ACC112 (cell line): ENCODE results near the gene TFDP1.

Experiments
- H2AFZ ChIP-seq: fragments of 200-600 bp; sonication (generic); one replicate; pipeline ENCODE4 v1.6.0; 2017; ENCODE audit warnings: antibody characterized with exemption, low read length; ENCODE audit not compliant: unreplicated experiment
- H3K27ac ChIP-seq: fragments of 200-600 bp; sonication (generic); 2 replicates; pipeline ENCODE4 v1.5.1; 2014; ENCODE audit warnings: low read depth, mild to moderate bottlenecking, antibody characterized with exemption, low read length, moderate library complexity
- H3K27me3 ChIP-seq: fragments of 200-600 bp; sonication (generic); 2 replicates; pipeline ENCODE4 v1.6.1; 2014; ENCODE audit warnings: mild to moderate bottlenecking, antibody characterized with exemption, low read length, moderate library complexity, mixed read lengths; ENCODE audit not compliant: insufficient read depth
- H3K36me3 ChIP-seq: fragments of 200-600 bp; sonication (generic); 2 replicates; pipeline ENCODE4 v1.6.1; 2016; ENCODE audit warnings: mild to moderate bottlenecking, antibody characterized with exemption, low read length, moderate library complexity, mixed read lengths; ENCODE audit not compliant: insufficient read depth
- H3K4me1 ChIP-seq: fragments of 200-600 bp; sonication (generic); one replicate; pipeline ENCODE4 v1.6.1; 2016; ENCODE audit warnings: low read length, mixed read lengths; ENCODE audit not compliant: insufficient read depth, unreplicated experiment, control insufficient read depth
- H3K4me3 ChIP-seq: fragments of 200-600 bp; sonication (generic); 2 replicates; pipeline ENCODE4 v1.5.1; 2014; ENCODE audit warnings: mild to moderate bottlenecking, low read depth, low read length
- H3K79me2 ChIP-seq: fragments of 200-600 bp; sonication (generic); one replicate; pipeline ENCODE4 v1.6.0; 2016; ENCODE audit warnings: low read length; ENCODE audit not compliant: control insufficient read depth, unreplicated experiment, insufficient read depth

The TFDP1 gene

DNA sequence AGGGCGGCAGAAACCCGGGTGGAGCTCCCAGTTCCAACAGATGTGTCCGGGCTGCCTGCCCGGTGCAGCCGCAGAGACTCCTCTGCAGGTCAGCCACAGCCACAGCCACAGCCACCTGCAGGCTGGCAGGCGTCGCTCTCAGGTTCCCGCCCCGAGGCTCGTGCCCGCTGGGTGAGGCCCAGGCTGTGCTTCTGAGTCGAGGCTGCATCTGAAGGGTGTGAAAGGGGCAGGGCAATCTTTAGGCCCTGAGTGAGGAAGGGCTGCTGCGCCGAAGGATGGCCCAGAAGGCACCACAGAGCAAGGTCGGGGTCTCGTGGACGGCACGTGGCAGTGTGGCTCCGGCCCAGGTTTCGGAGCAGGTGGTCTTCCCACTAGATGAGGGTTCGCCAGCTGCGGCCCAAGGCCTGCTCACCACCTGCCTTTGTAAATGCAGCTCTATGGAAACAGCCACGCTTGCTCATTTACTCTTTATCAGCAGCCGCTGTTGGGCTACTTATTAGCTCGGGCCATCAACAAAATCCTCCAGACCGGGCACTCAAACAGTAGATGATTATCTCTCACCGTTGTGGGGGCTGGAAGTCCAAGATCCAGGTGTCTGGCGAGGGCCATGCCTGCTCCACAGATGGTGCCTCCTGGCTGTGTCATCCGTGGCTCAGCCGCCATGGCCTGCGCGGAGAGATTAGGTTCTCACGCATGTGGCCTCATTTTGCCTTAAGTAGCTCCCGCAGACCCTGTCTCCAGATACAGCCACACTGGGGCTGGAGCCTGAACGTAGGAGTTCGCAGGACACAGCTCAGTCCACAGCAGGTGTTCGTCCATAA lies 40.3 kb upstream of the TFDP1 start:
- peaks cover 55% of the 10 kb centered on the region for H3K79me2 ChIP-seq

DNA sequence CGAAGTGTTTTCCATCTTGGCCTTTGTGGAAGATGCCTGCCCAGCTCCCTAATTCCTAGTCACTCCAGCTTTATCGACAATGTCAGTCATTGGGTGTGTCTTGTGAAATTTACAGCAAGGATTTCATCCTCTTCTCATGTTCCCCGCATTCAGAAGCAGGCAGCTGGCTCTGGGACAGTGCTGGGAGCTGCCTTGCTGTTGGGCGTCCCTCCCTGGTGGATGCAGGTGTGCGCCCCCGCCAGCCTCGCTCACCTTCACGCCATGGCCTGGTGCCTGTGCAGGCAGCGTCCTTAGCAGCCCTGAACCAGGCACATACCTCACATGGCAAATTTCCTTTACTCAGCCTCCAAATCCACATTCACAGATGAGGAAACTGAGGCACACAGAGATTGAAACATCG lies 39.7 kb upstream of the TFDP1 start:
- peaks cover 9% of the 10 kb centered on the region for H3K4me1 ChIP-seq
- peaks cover 20% of the 10 kb centered on the region for H3K36me3 ChIP-seq
- no peak overlapping the region for H3K4me3 ChIP-seq
- H3K79me2 ChIP-seq = peaks cover 55% of the 10 kb centered on the region
- no peak overlapping the region for H3K27ac ChIP-seq
- H3K27me3 ChIP-seq = no peaks in the 10 kb centered on the region
- no peak overlapping the region for H2AFZ ChIP-seq

More for the DNA sequence above, 40.3 kb upstream of the TFDP1 start:
- no peak overlapping the region for H3K4me3 ChIP-seq
- no peak overlapping the region for H2AFZ ChIP-seq
- no peaks in the 10 kb centered on the region for H3K27me3 ChIP-seq
- peaks cover 26% of the 10 kb centered on the region for H3K36me3 ChIP-seq
- H3K27ac ChIP-seq = no peak overlapping the region
- peaks cover 9% of the 10 kb centered on the region for H3K4me1 ChIP-seq

DNA sequence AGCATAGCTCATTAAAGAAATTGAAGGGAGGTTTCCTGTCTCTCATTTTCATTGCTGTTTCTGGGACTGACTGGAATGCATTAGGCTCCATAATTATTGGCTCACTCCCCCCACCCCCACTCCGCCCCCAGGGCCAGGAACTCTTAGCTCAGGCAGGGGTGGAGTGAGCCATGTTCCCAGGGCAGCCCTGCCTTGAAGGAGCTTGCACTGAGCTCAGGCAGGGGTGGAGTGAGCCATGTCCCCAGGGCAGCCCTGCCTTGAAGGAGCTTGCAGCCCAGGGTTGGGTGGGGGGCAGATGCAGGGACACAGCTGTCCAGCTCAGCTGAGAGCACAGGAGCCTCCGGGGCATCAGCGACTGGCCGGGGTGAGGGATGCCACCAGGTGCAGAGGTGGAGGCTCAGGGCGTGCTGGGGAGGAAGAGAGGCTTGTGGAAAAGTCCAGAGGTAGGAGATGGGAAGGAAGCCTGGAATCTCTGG lies 39.1 kb upstream of the TFDP1 start:
- H3K4me3 ChIP-seq = no peak overlapping the region
- no peak overlapping the region for H2AFZ ChIP-seq
- no peak overlapping the region for H3K27ac ChIP-seq
- peaks cover 14% of the 10 kb centered on the region for H3K36me3 ChIP-seq
- H3K27me3 ChIP-seq = no peaks in the 10 kb centered on the region
- peaks cover 51% of the 10 kb centered on the region for H3K79me2 ChIP-seq
- H3K4me1 ChIP-seq = peaks cover 9% of the 10 kb centered on the region

DNA sequence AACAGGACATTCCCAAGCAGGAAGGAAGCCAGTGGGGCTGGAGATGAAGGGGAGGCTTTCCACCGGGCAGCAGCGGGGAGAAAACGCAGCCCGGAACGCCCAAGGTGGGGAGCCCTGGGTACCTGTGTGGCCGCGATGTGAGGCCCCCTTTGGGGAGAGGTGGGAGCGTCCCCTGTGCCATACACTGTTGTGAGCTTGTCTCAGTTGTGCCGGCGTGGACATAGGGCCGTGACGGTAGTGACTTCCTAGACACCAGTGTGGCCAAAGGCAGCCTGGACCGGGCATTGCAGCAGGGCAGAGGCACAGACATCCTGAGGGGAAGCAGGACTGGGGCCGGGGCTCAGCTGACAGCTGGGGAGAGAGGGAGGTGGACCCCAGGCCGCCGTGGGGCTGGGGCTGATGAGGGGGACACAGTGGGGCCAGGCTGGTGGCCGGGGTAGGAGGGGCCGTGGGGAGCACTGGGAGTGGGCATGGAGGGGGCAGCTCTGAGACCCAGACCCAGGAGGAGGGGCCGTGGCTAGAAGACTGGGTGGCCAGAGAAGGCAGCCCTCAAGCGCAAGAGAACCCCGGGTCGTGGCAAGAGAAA lies 38.5 kb upstream of the TFDP1 start:
- Histone ChIP-seq H3K27ac (no peak overlapping the region), H3K4me3 (no peak overlapping the region), H3K79me2 (peaks cover 46% of the 10 kb centered on the region), H2AFZ (no peak overlapping the region), H3K4me1 (peaks cover 9% of the 10 kb centered on the region), H3K27me3 (no peaks in the 10 kb centered on the region), H3K36me3 (peaks cover 9% of the 10 kb centered on the region; the same call in 1 of the 2 replicates)

DNA sequence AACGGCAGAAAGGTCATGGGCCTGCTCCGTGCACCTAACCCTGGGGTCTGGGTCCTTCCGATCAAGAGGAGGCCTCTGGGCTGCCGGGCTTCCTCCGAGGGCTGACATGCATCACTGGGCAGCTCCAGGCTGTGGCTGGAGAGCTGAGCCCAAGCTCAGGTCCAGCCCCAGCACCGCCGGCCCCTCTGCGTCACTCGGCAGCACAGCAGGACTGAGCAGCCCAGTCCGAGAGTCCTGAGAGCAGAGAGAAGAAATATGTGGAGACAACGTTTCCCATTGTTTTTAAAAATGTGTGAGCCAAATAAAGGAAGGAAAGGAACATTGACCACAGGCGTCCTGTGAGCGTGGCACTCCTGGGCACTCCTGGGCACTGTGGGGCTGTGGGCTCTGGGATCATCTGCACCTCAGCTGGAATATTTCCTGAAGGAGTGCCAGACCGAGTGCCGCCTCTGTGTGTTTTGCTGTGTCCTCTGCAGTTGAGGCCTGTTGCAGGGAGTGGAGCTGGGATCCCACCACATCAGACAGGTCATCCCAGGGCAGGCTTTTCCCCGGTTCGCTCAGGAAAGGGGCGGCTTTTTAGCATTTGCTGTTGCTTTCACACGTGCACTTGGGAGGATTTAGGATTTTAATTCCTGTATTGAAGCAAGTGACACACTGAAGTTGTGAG lies 37.8 kb upstream of the TFDP1 start:
- Histone ChIP-seq H3K27ac (no peak overlapping the region), H2AFZ (no peak overlapping the region), H3K4me1 (peaks cover 9% of the 10 kb centered on the region), H3K4me3 (no peak overlapping the region), H3K79me2 (peaks cover 46% of the 10 kb centered on the region), H3K27me3 (no peaks in the 10 kb centered on the region), H3K36me3 (peaks cover 5% of the 10 kb centered on the region; the same call in 1 of the 2 replicates)

DNA sequence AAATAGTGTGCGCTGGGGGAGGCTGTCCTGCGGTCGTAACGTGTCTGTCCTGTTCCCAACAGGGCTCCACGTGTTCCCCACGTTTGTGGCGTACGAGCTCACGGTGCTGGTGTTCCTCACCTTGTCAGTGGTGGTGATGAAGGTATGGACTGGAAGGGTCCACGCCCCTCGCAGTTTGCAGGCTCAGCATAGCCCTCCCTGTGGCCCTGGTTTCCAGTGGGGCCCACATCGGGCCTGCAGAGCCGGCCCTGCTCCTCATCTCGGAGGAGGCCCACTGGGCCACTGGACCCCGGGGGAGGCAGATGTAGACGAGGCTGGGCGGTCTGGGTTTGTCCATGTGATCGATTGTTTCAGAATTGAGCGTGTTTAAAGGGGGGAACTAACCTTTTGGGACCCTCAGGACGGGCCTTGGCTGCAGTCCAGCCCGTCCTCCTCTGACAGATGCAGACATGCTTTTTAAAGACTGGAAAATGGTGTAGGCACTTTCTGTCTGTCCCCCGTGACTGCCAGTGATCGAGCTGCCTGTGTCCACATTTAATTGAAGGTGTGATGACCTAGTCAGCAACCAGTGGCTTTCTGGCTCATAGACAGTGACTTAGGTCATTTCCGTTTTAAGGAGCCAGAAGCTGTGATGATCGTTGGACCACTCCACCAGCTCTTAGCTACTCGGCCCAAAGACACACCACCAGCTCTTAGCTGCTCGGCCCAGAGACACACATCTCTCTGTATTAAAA lies 37.1 kb upstream of the TFDP1 start:
- peaks cover 44% of the 10 kb centered on the region for H3K79me2 ChIP-seq
- no peak overlapping the region for H2AFZ ChIP-seq
- peaks cover 9% of the 10 kb centered on the region for H3K4me1 ChIP-seq
- peaks cover 5% of the 10 kb centered on the region; the same call in 1 of the 2 replicates for H3K36me3 ChIP-seq
- H3K4me3 ChIP-seq = no peak overlapping the region
- no peak overlapping the region for H3K27ac ChIP-seq
- no peaks in the 10 kb centered on the region for H3K27me3 ChIP-seq

DNA sequence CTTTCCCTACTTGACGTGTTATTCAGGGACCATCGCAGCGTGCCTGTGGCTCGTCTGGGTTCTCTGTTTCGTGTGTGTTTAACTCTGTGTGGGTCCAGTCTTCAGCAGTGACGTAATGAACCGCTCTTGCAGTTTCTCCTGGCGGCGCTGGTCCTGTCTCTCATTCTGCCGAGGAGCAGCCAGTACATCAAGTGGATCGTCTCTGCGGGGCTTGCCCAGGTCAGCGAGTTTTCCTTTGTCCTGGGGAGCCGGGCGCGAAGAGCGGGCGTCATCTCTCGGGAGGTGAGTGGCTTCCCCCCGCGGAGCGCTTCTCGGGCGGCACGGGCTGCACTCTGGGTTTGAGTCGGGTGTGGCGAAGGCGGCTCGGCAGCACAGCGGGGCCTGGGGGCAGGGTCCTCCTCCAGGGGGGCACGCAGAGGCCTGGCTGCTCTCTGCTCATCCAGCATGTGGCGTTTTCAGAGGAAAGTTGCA lies 36.3 kb upstream of the TFDP1 start:
- Histone ChIP-seq H3K36me3 (peaks cover 5% of the 10 kb centered on the region; the same call in 1 of the 2 replicates), H2AFZ (no peak overlapping the region), H3K27me3 (no peaks in the 10 kb centered on the region), H3K4me1 (peaks cover 9% of the 10 kb centered on the region), H3K79me2 (peaks cover 40% of the 10 kb centered on the region), H3K27ac (no peak overlapping the region), H3K4me3 (no peak overlapping the region)

DNA sequence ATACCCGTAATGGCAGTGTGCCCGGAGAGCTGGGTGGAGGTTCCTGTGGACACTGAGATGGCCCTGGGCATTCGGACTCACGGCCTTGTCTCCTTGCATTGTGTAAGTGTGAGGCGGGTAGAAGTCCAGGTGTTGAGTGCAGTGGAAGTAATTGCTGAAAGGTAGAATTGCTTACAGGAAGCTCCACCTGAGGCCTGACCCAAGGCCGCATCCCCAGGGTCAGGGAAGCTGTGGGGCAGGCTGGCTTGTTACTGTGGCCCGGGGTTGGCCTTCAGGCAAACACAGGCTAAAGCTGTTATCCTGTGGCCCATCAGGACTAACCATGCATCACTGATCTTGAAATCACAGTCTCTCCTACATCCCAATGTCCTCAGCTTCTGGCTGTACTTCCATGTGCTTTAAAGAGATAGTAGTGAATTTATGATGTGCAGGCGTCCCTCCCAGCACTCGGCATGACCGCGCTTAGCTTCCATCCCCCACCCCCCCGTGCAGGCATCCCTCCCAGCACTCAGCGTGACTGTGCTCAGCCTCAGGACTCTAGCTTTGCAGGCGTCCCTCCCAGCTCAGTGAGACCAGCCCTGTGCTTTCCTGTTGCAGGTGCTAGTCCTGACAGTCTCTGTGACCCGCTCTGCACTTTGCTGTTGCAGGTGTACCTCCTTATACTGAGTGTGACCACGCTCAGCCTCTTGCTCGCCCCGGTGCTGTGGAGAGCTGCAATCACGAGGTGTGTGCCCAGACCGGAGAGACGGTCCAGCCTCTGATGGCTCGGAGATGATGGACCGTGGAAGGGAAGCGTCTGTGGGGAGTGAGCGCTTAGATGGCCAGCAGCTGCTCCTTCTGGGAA lies 35.6 kb upstream of the TFDP1 start:
- H3K27ac ChIP-seq = no peak overlapping the region
- H3K4me3 ChIP-seq = no peak overlapping the region
- peaks cover 5% of the 10 kb centered on the region; the same call in 1 of the 2 replicates for H3K36me3 ChIP-seq
- H3K27me3 ChIP-seq = no peaks in the 10 kb centered on the region
- H2AFZ ChIP-seq = no peak overlapping the region
- peaks cover 34% of the 10 kb centered on the region for H3K79me2 ChIP-seq
- H3K4me1 ChIP-seq = peaks cover 9% of the 10 kb centered on the region

DNA sequence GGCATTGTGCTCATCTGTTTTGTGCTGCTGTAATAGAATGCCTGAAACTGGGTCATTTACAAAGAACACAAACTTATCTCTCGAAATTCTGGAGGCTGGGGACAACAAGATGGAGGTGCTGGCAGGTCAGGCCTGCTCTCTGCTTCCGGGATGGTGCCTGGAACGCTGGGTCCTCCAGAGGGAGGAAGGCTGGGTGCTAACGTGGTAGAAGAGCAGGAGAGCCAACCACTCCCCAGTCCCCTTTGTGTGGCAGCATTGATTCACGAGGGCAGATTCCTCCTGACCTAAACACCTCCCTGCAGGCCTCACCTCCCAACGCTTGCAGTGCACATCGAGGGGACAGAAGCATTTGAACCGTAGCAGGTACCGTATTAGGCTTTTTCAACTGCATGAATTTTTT lies 34.1 kb upstream of the TFDP1 start:
- H3K36me3 ChIP-seq = no peaks in the 10 kb centered on the region
- peaks cover 2% of the 10 kb centered on the region for H3K4me1 ChIP-seq
- no peak overlapping the region for H3K27ac ChIP-seq

More for the DNA sequence above, 34.1 kb upstream of the TFDP1 start:
- Histone ChIP-seq H3K27me3 (no peaks in the 10 kb centered on the region), H3K4me3 (no peak overlapping the region), H2AFZ (no peak overlapping the region), H3K79me2 (peaks cover 21% of the 10 kb centered on the region)
